Heart left ventricle (tissue), 16 donors: Measurements from ENCODE around the gene MINK1. TPM values are rescaled to one million over a fixed set of nuclear protein-coding genes. Genes with fewer than 3 reads are reported as not detected.
A peak's percentile ranks its signal among the peaks of the same experiment; 100 is the strongest.

ENCODE experiments used
- ATAC-seq, 4 donors: fragments of 200-7000 bp; cut with Tn5 transposase; one replicate each; pipeline ENCODE4 v1.9.1; 2020 to 2022; ENCODE audit warnings: moderate library complexity in 4 of 4, mild to moderate bottlenecking in 3 of 4, moderate number of reproducible peaks in 1 of 4
- DNase-seq, 5 donors: peaks; one replicate each; pipeline ENCODE4 v3.0.0-alpha.2; 2020
- H3K27ac ChIP-seq, 12 donors: fragments of 200-600 bp; sonication (generic) in 4 of 12; one replicate each; pipeline versions ENCODE4 v1.5.0 to v1.8.0; 2016 to 2022; ENCODE audit warnings: mild to moderate bottlenecking in 2 of 12
- H3K27me3 ChIP-seq, 9 donors: fragments of 200-600 bp; sonication (generic) in 2 of 9; one replicate each; pipeline versions ENCODE4 v1.5.1 to v1.8.0; 2016 to 2022; ENCODE audit warnings: mild to moderate bottlenecking in 3 of 9
- H3K36me3 ChIP-seq, 9 donors: fragments of 200-600 bp; sonication (generic) in 2 of 9; one replicate each; pipeline versions ENCODE4 v1.5.0 to v1.8.0; 2018 to 2022; ENCODE audit warnings: mild to moderate bottlenecking in 2 of 9
- H3K4me1 ChIP-seq, 12 donors: fragments of 200-600 bp; sonication (generic) in 4 of 12; one replicate each; pipeline versions ENCODE4 v1.5.0 to v1.8.0; 2016 to 2022; ENCODE audit warnings: mild to moderate bottlenecking in 3 of 12
- H3K4me3 ChIP-seq, 12 donors: fragments of 200-600 bp; sonication (generic) in 4 of 12; one replicate each; pipeline versions ENCODE4 v1.5.0 to v1.8.0; 2017 to 2022; ENCODE audit warnings: mild to moderate bottlenecking in 9 of 12, moderate library complexity in 4 of 12
- H3K9me3 ChIP-seq, 12 donors: fragments of 200-600 bp; sonication (generic) in 4 of 12; one replicate each; pipeline versions ENCODE4 v1.5.0 to v1.8.0; 2016 to 2022; ENCODE audit warnings: mild to moderate bottlenecking in 1 of 12
- CTCF ChIP-seq, 12 donors: fragments of 200-600 bp; sonication (generic) in 4 of 12; IDR thresholded peaks; one replicate each; pipeline versions ENCODE4 v1.5.0 to v1.8.0; 2018 to 2022; ENCODE audit warnings: antibody characterized with exemption in 12 of 12, mild to moderate bottlenecking in 5 of 12
- POLR2A ChIP-seq, 2 donors: fragments of 450-650 bp; IDR thresholded peaks; one replicate each; pipeline ENCODE4 v1.6.1; 2017; ENCODE audit warnings: antibody characterized with exemption in 2 of 2, mild to moderate bottlenecking in 2 of 2, moderate library complexity in 2 of 2
- WGBS, 4 donors: extraction: QIAGEN DNeasy Blood & Tissue Kit in 2 of 4; methylation state at CpG; one replicate each; pipeline versions ENCODE4 v1.1.5 to v1.1.7; 2013 to 2018; 5-methylcytosine and 5-hydroxymethylcytosine counted together
- intact Hi-C, 10 donors: fragments of 100-400 bp; cut with DNase I; formaldehyde crosslinking; loops; one replicate each; pipeline versions ENCODE4 v1.11.1 to v1.14.2; 2022
- polyA plus RNA-seq, 2 donors: library from polyadenylated mRNA; stranded (reverse); fragments of 200-250 nt; gene quantifications; one replicate each; pipeline ENCODE4 v1.2.3, GENCODE V29; 2013
- total RNA-seq, 9 donors: library from RNA; depleted of rRNA in 2 of 9; stranded (reverse); fragments of >200 nt in 2 of 9; fragmentation: NEBNext Ultra II Directional in 3 of 9; extraction: Animal tissue kit (Norgen Biotek cat#: 25700) in 3 of 9; gene quantifications; one replicate each; pipeline versions ENCODE4 v1.1.0 to v1.2.4, GENCODE V29; 2016 to 2023
- donor health status: ischemic (EF 13 %, LVEDD 7.1; RV severe dilation, severe dysfunction).
- donor health status: healthy with polysubstance abuse.
- donor health status: DM: no; HTN: yes; CAD: no.
- donor health status: DM: no; HTN: no; CAD: no.
- donor health status: ischemic (EF 25% LVEDD 6.9; RV normal size, moderate dysfunction).
- donor health status: ischemic (EF 25% LVEDD 5.7; RV mildly dilated, moderate dysfunction).
- donor health status: healthy.
- donor health status: DM: yes; HTN: yes; CAD: no.
- donor health status: ischemic (EF 35%, LVEDD 5.7; RV mildly dilated, moderate dysfunction).
- donor health status: nonischemic (EF 11% LVEDD 7.7; RV severe dilation, severe dysfunction).
- donor health status: DM: yes; HTN: yes; CAD: no.
- donor health status: PGD.
- donor health status: ischemic (EF 29% LVEDD 5.4; RV normal size, mild dysfunction).
- donor health status: nonischemic (EF 23%, LVEDD 6.1; RV moderate dilation, normal function).

Gene MINK1
- total and polyA plus RNA-seq, 11 donors, result 23.1 to 55.8 (median 33.0) TPM

DNA sequence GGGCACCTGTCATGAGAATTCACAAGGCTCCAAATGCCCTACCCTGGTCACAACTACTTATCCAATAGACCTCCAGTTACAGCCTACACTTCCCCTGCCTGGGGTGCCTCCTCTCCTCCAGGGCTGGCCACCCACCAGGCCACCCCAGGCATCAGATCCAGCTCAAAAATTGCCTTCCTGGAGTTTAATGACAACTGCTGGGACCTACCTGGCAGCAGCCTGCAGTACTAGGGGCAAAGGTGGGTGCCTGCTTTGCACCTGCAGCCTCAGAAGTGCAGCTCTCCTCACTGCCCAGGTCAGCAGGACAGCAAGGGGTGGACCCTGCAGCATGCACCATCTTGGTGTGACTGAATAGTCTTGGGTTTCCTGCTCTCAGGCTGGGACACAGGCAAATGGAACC lies 102.5 kb downstream of the MINK1 start:
- no peak for ATAC-seq

DNA sequence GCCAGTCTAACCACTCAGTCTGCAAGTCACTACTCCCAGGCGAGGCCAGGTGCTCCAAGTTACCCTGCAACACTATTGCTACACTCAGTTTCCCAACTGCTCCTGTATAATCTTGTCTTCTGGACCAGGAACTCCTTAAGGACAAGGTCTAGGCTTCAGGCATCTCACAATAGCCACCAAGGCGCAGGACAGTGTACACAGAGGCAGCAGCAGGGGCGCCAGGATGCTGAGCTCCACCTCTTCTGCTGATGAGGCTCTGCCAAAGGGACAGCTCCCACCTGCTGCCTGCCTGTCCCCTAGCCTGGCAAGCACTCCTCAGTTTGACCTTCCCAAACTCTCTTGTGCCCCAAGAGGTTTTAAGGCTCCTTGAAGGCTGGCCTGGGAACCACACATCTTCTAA lies 103.3 kb downstream of the MINK1 start:
- Histone ChIP-seq H3K4me3 (no peak overlapping the region), H3K27ac (no peak overlapping the region), H3K9me3 (no peaks in the 10 kb centered on the region), H3K27me3 (no peaks in the 10 kb centered on the region), H3K4me1 (peaks cover 6 to 48% (median 32%) of the 10 kb centered on the region in 12 donors), H3K36me3 (peaks cover 0 to 33% (median 23%) of the 10 kb centered on the region in 9 donors)
- ATAC-seq (no peak), DNase-seq (no peak)
- 80 to 93% (median 81%) methylated on average over 3 of the region's 3 CpGs for WGBS, 4 donors
- intact Hi-C loops, result loop anchor here in 5 of 10 donors (5.0 to 10.0 kb wide), 5 partner anchors 36 to 61 kb away; partner anchors contain the start of genes CAMTA2 (in 3 of the 5), INCA1 (in 1 of the 5) and KIF1C (in 1 of the 5)
- no peak for TF ChIP-seq POLR2A (IDR thresholded peaks at IDR 0.05)
- no peak for TF ChIP-seq CTCF (IDR thresholded peaks at IDR 0.05)

More for the DNA sequence above, 102.5 kb downstream of the MINK1 start:
- Histone ChIP-seq H3K27me3 (no peaks in the 10 kb centered on the region), H3K27ac (no peak overlapping the region), H3K4me1 (peaks cover 5 to 40% (median 24%) of the 10 kb centered on the region in 12 donors), H3K9me3 (no peaks in the 10 kb centered on the region), H3K36me3 (peaks cover 0 to 37% (median 23%) of the 10 kb centered on the region in 9 donors), H3K4me3 (no peak overlapping the region)
- TF ChIP-seq POLR2A (IDR thresholded peaks at IDR 0.05) (no peak), CTCF (IDR thresholded peaks at IDR 0.05) (no peak)
- intact Hi-C loops, result loop anchor here in 5 of 10 donors (5.0 to 10.0 kb wide), 5 partner anchors 37 to 62 kb away; partner anchors contain the start of genes CAMTA2 (in 3 of the 5), INCA1 (in 1 of the 5) and KIF1C (in 1 of the 5)
- DNase-seq, result no peak

- peak overlapping the region in 1 of 12 donors; percentile 99 for H3K27ac ChIP-seq
- no peak overlapping the region for H3K4me3 ChIP-seq
- H3K9me3 ChIP-seq, result no peaks in the 10 kb centered on the region
- ATAC-seq, result no peak
- TF ChIP-seq CTCF (IDR thresholded peaks at IDR 0.05), result no peak
- no peak for TF ChIP-seq POLR2A (IDR thresholded peaks at IDR 0.05)
- intact Hi-C loops, result loop anchor here in 5 of 10 donors (5.0 to 10.0 kb wide), 5 partner anchors 35 to 60 kb away; partner anchors contain the start of genes CAMTA2 (in 3 of the 5), INCA1 (in 1 of the 5) and KIF1C (in 1 of the 5)
- H3K27me3 ChIP-seq, result no peaks in the 10 kb centered on the region
- H3K4me1 ChIP-seq, result peaks cover 9 to 51% (median 36%) of the 10 kb centered on the region in 12 donors
- DNase-seq, result peak in 1 of 5 donors; percentile 40
- WGBS, 4 donors, result 84 to 93% (median 91%) methylated on average over 16 of the region's 16 CpGs
- peaks cover 0 to 44% (median 29%) of the 10 kb centered on the region in 9 donors for H3K36me3 ChIP-seq
Measured at GRCh38 chr17:4937553-4937952, 104.4 kb downstream of the MINK1 start.

DNA sequence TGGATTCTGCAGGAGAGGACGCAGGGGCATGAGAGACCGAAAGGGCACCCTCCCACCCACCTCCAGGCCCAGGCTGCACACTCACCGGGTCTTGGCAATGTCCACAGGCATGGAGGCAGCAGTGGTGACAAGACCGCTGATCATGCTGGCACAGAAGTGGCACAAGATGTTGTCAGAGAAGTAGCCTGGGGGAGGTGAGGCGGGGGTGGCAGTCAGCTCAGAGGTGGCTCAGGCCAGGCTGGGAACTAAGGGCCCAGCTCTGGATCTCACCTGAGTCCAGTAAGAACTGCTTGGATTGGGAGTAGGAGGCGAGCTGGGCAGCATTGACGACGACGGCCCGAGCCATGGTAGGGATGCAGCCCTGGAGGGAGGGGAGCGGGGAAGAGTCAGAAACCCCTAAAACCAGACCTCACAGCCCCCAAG lies 104.9 kb downstream of the MINK1 start:
- no peaks in the 10 kb centered on the region for H3K27me3 ChIP-seq
- DNase-seq, result no peak
- peaks cover 0 to 49% (median 34%) of the 10 kb centered on the region in 9 donors for H3K36me3 ChIP-seq
- no peak for ATAC-seq
- TF ChIP-seq POLR2A (IDR thresholded peaks at IDR 0.05) (no peak), CTCF (IDR thresholded peaks at IDR 0.05) (no peak)
- peak overlapping the region in 9 of 12 donors; percentile 91 to 99 (median 97) for H3K27ac ChIP-seq
- H3K4me3 ChIP-seq, result peak overlapping the region in 5 of 12 donors; percentile 85 to 98 (median 88)
- H3K9me3 ChIP-seq, result no peaks in the 10 kb centered on the region
- intact Hi-C loops, result loop anchor here in 5 of 10 donors (5.0 to 10.0 kb wide), 5 partner anchors 34 to 59 kb away; partner anchors contain the start of genes CAMTA2 (in 3 of the 5), INCA1 (in 1 of the 5) and KIF1C (in 1 of the 5)
- peaks cover 9 to 54% (median 36%) of the 10 kb centered on the region in 12 donors for H3K4me1 ChIP-seq
- whole genome bisulfite sequencing, 4 donors, result 80 to 85% (median 82%) methylated on average over 10 to 11 of the region's 11 CpGs
